ENCODE measurements around the gene ADPRM.

GRCh38 chr17:10729334-10730193 lies 32.2 kb downstream of the ADPRM start, which contains the start of gene TMEM220:
- TF ChIP-seq, protein P1, sequence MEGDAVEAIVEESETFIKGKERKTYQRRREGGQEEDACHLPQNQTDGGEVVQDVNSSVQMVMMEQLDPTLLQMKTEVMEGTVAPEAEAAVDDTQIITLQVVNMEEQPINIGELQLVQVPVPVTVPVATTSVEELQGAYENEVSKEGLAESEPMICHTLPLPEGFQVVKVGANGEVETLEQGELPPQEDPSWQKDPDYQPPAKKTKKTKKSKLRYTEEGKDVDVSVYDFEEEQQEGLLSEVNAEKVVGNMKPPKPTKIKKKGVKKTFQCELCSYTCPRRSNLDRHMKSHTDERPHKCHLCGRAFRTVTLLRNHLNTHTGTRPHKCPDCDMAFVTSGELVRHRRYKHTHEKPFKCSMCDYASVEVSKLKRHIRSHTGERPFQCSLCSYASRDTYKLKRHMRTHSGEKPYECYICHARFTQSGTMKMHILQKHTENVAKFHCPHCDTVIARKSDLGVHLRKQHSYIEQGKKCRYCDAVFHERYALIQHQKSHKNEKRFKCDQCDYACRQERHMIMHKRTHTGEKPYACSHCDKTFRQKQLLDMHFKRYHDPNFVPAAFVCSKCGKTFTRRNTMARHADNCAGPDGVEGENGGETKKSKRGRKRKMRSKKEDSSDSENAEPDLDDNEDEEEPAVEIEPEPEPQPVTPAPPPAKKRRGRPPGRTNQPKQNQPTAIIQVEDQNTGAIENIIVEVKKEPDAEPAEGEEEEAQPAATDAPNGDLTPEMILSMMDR (IDR thresholded peaks at IDR 0.05 in 4 of 5, conservative IDR thresholded peaks at IDR 0.05 in 1 of 5), result no peak
- TF ChIP-seq POLR2A (IDR thresholded peaks at IDR 0.05), result peak; percentile 61 to 77

Data from gastrocnemius medialis (tissue), 4 donors.